ENCODE data around the gene SLIT3. TPM values are rescaled to one million over a fixed set of nuclear protein-coding genes. Genes with fewer than 3 reads are reported as not detected.
A peak's percentile ranks its signal among the peaks of the same experiment; 100 is the strongest.

The SLIT3 gene
- total RNA-seq, 1 experiment from 2014 or later = 0.44 TPM

- Histone ChIP-seq H3K36me3 (ENCODE audit: low read depth, low read length) (no peaks in the 10 kb centered on the region), H3K79me2 (ENCODE audit: low read length) (no peaks in the 10 kb centered on the region), H2AFZ (ENCODE audit: low read length) (no peak overlapping the region), H3K27me3 (ENCODE audit: low read length) (peaks cover 29% of the 10 kb centered on the region; the same call in 1 of the 2 replicates), H3F3A (ENCODE audit: low read length, unreplicated experiment) (no peaks in the 10 kb centered on the region), H3K27ac (ENCODE audit: low read length) (no peak overlapping the region), H3K9ac (ENCODE audit: low read length) (no peak overlapping the region), H4K20me1 (ENCODE audit: low read length) (no peaks in the 10 kb centered on the region), H3K4me1 (ENCODE audit: insufficient read depth, low read length) (peaks cover 10% of the 10 kb centered on the region; the same call in 1 of the 2 replicates), H3K9me3 (ENCODE audit: low read length) (no peaks in the 10 kb centered on the region), H3K4me3 (ENCODE audit: low read length) (no peak overlapping the region), H3K4me2 (ENCODE audit: low read length) (no peak overlapping the region), H3K9me2 (replicated peaks; ENCODE audit: low read length) (no peaks in the 10 kb centered on the region)
- ATAC-seq (no peak), DNase-seq (peak; percentile 20)
- BruUV-seq (replicated peaks) = no TSS peak
- ChIA-PET CTCF (no interaction called here), POLR2A (ENCODE audit: unreplicated experiment) (no interaction called here)
- intact Hi-C loops (cut with micrococcal nuclease) = no loop called here
- no peak for TF ChIP-seq EZH2phosphoT487 (IDR thresholded peaks at IDR 0.05; ENCODE audit: borderline replicate concordance, low read length)
- no peak for TF ChIP-seq CTCF (conservative IDR thresholded peaks at IDR 0.05; ENCODE audit: low read depth, low read length)
- no peak for TF ChIP-seq EZH2 (IDR thresholded peaks at IDR 0.05; ENCODE audit: low read length, unreplicated experiment)
These were observed 236.8 kb downstream of the SLIT3 start for GRCh38 chr5:169064093-169064492.

GRCh38 chr5:169063316-169063953 lies 237.5 kb downstream of the SLIT3 start:
- BruUV-seq (replicated peaks) = no TSS peak
- Histone ChIP-seq H3K36me3 (ENCODE audit: low read depth, low read length) (no peaks in the 10 kb centered on the region), H3K27ac (ENCODE audit: low read length) (no peak overlapping the region), H3K9ac (ENCODE audit: low read length) (no peak overlapping the region), H3K9me3 (ENCODE audit: low read length) (no peaks in the 10 kb centered on the region), H2AFZ (ENCODE audit: low read length) (no peak overlapping the region), H4K20me1 (ENCODE audit: low read length) (no peaks in the 10 kb centered on the region), H3K4me2 (ENCODE audit: low read length) (no peak overlapping the region), H3K27me3 (ENCODE audit: low read length) (peaks cover 35% of the 10 kb centered on the region; the same call in 1 of the 2 replicates), H3K4me1 (ENCODE audit: insufficient read depth, low read length) (peaks cover 10% of the 10 kb centered on the region; the same call in 1 of the 2 replicates), H3K79me2 (ENCODE audit: low read length) (no peaks in the 10 kb centered on the region), H3F3A (ENCODE audit: low read length, unreplicated experiment) (no peaks in the 10 kb centered on the region), H3K9me2 (replicated peaks; ENCODE audit: low read length) (no peaks in the 10 kb centered on the region), H3K4me3 (ENCODE audit: low read length) (no peak overlapping the region)
- no peak for DNase-seq
- ChIA-PET POLR2A (ENCODE audit: unreplicated experiment) (no interaction called here), CTCF (no interaction called here)
- TF ChIP-seq CTCF (conservative IDR thresholded peaks at IDR 0.05; ENCODE audit: low read depth, low read length) (no peak), EZH2 (IDR thresholded peaks at IDR 0.05; ENCODE audit: low read length, unreplicated experiment) (no peak), EZH2phosphoT487 (IDR thresholded peaks at IDR 0.05; ENCODE audit: borderline replicate concordance, low read length) (no peak)
- ATAC-seq = no peak
- intact Hi-C loops (cut with micrococcal nuclease) = no loop called here

GRCh38 chr5:169062690-169063089 lies 238.2 kb downstream of the SLIT3 start:
- no peak overlapping the region for H2AFZ ChIP-seq (ENCODE audit: low read length)
- POLR2A ChIA-PET (ENCODE audit: unreplicated experiment) = no interaction called here
- BruUV-seq (replicated peaks) = no TSS peak
- H3K27ac ChIP-seq (ENCODE audit: low read length) = no peak overlapping the region
- no peaks in the 10 kb centered on the region for H3K9me2 ChIP-seq (replicated peaks; ENCODE audit: low read length)
- CTCF ChIA-PET = no interaction called here
- no peaks in the 10 kb centered on the region for H3K9me3 ChIP-seq (ENCODE audit: low read length)
- no peaks in the 10 kb centered on the region for H3K79me2 ChIP-seq (ENCODE audit: low read length)
- TF ChIP-seq CTCF (conservative IDR thresholded peaks at IDR 0.05; ENCODE audit: low read depth, low read length) (no peak), EZH2 (IDR thresholded peaks at IDR 0.05; ENCODE audit: low read length, unreplicated experiment) (no peak), EZH2phosphoT487 (IDR thresholded peaks at IDR 0.05; ENCODE audit: borderline replicate concordance, low read length) (no peak)
- H3K9ac ChIP-seq (ENCODE audit: low read length) = no peak overlapping the region
- no peaks in the 10 kb centered on the region for H3K36me3 ChIP-seq (ENCODE audit: low read depth, low read length)
- H3K4me2 ChIP-seq (ENCODE audit: low read length) = no peak overlapping the region
- H4K20me1 ChIP-seq (ENCODE audit: low read length) = no peaks in the 10 kb centered on the region
- ATAC-seq (no peak), DNase-seq (no peak)
- H3K4me1 ChIP-seq (ENCODE audit: insufficient read depth, low read length) = peaks cover 10% of the 10 kb centered on the region; the same call in 1 of the 2 replicates
- intact Hi-C loops (cut with micrococcal nuclease) = no loop called here
- H3K27me3 ChIP-seq (ENCODE audit: low read length) = peaks cover 42% of the 10 kb centered on the region; the same call in 1 of the 2 replicates
- no peak overlapping the region for H3K4me3 ChIP-seq (ENCODE audit: low read length)
- no peaks in the 10 kb centered on the region for H3F3A ChIP-seq (ENCODE audit: low read length, unreplicated experiment)

All from PC-3 (cell line).